HepG2 (cell line): ENCODE data around the gene GAL3ST2. TPM values are rescaled to one million over a fixed set of nuclear protein-coding genes. Genes with fewer than 3 reads are reported as not detected.
A peak's percentile ranks its signal among the peaks of the same experiment; 100 is the strongest.

Experiments
- ATAC-seq: fragments of 200-7000 bp; cut with Tn5 transposase; 3 replicates; pipeline ENCODE4 v1.9.1; 2020; ENCODE audit warnings: mild to moderate bottlenecking, moderate library complexity
- BruUV-seq: library from RNA; stranded (reverse); fragments of 400-500 nt; replicated peaks from 2 replicates; lab custom pipeline; 2021; lab: Mats Ljungman, UMichigan
- CTCF ChIA-PET: fragments of 300-600 bp; formaldehyde crosslinking; extraction: SDS; loops from one replicate; lab custom pipeline; 2021; ENCODE audit warnings: low total read pairs, inconsistent platforms, low intra/inter-chr PET ratio; lab: Yijun Ruan, JAX
- POLR2A ChIA-PET: fragments of 350-600 bp; sonication (Branson Sonifier 250); formaldehyde crosslinking; loops from one replicate; lab custom pipeline; 2020; ENCODE audit warnings: antibody characterized with exemption, inconsistent platforms; lab: Yijun Ruan, JAX
- DNase-seq: peaks from one replicate; pipeline ENCODE4 v3.0.0-alpha.2; 2015; ENCODE audit warnings: low spot score
- FAIRE-seq: peaks from 3 replicates; lab custom pipeline; 2011; peaks lifted over from hg19 to GRCh38; lab: Jason Lieb, UNC
- H2AFZ ChIP-seq: one replicate; pipeline ENCODE4 v1.6.1; 2011; ENCODE audit warnings: low read length, inconsistent platforms
- H3K27ac ChIP-seq: fragments of 300-600 bp; 3 replicates; pipeline ENCODE4 v1.8.0; 2011; ENCODE audit warnings: mixed run types, mild to moderate bottlenecking, mixed read lengths, low read length, inconsistent platforms; ENCODE audit not compliant: insufficient read depth; ENCODE audit errors: extremely low read length
- H3K27me3 ChIP-seq, 2 experiments: fragments of 200-600 bp in 1 of 2; 2 replicates in 1 of 2; 3 replicates in 1 of 2; pipeline versions ENCODE4 v1.6.0 to v1.8.0; 2011; ENCODE audit warnings: low read length in 2 of 2, mild to moderate bottlenecking in 2 of 2, moderate library complexity in 2 of 2, inconsistent platforms in 1 of 2; ENCODE audit not compliant: insufficient read depth in 2 of 2, control insufficient read depth in 1 of 2
- H3K36me3 ChIP-seq, 2 experiments: fragments of 200-600 bp in 1 of 2; replicated peaks in 1 of 2; 2 replicates in 1 of 2; 3 replicates in 1 of 2; pipeline versions ENCODE4 v1.5.1 to v1.8.0; 2011; ENCODE audit warnings: low read length in 2 of 2, inconsistent platforms in 1 of 2; ENCODE audit not compliant: insufficient read depth in 2 of 2, control insufficient read depth in 1 of 2
- H3K4me1 ChIP-seq: 2 replicates; pipeline ENCODE4 v1.5.1; 2012; ENCODE audit warnings: low read length, inconsistent platforms; ENCODE audit not compliant: insufficient read depth
- H3K4me2 ChIP-seq: 2 replicates; pipeline ENCODE4 v1.6.0; 2011; ENCODE audit warnings: low read depth, low read length, inconsistent platforms
- H3K4me3 ChIP-seq, 3 experiments: fragments of 200-600 bp in 1 of 3; sonication (generic), shearing (Covaris generic) in 1 of 3; replicated peaks in 1 of 3; 2 replicates each; pipeline ENCODE4 v1.5.1; 2011 to 2016; ENCODE audit warnings: low read length in 3 of 3, inconsistent platforms in 2 of 3, low read depth in 2 of 3, mild to moderate bottlenecking in 2 of 3, control low read depth in 1 of 3, mixed read lengths in 1 of 3; ENCODE audit not compliant: insufficient read depth in 1 of 3
- H3K79me2 ChIP-seq: one replicate; pipeline ENCODE4 v1.6.1; 2011; ENCODE audit warnings: low read length, inconsistent platforms; ENCODE audit not compliant: insufficient read depth
- H3K9ac ChIP-seq: 2 replicates; pipeline ENCODE4 v1.6.0; 2011; ENCODE audit warnings: mild to moderate bottlenecking, low read depth, low read length, inconsistent platforms; ENCODE audit not compliant: insufficient read depth
- H3K9me3 ChIP-seq: 2 replicates; pipeline ENCODE4 v1.5.1; 2012; ENCODE audit warnings: mild to moderate bottlenecking, low read length
- H4K20me1 ChIP-seq: 2 replicates; pipeline ENCODE4 v1.6.0; 2011; ENCODE audit warnings: inconsistent platforms, mild to moderate bottlenecking, low read length, moderate library complexity; ENCODE audit not compliant: insufficient read depth
- MIER3 ChIP-seq: IDR thresholded peaks from 2 replicates; pipeline ENCODE4 v1.6.1; 2016; ENCODE audit warnings: missing compliant biosample characterization, borderline replicate concordance
- NFKBIZ ChIP-seq: IDR thresholded peaks from 2 replicates; pipeline ENCODE4 v1.6.1; 2018; ENCODE audit warnings: missing genetic modification reagents, missing compliant biosample characterization
- PLRG1 ChIP-seq: fragments of 450-650 bp; conservative IDR thresholded peaks from 2 replicates; pipeline ENCODE4 v1.6.1; 2016
- ZBTB7A ChIP-seq: sonication (generic); formaldehyde crosslinking; IDR thresholded peaks from 2 replicates; pipeline ENCODE4 v1.8.0; 2022; ENCODE audit warnings: mild to moderate bottlenecking, missing genetic modification reagents
- ZFY ChIP-seq: sonication (generic); formaldehyde crosslinking; IDR thresholded peaks from 2 replicates; pipeline ENCODE4 v1.4.0; 2020; ENCODE audit warnings: missing genetic modification reagents
- ZNF460 ChIP-seq: sonication (generic); formaldehyde crosslinking; IDR thresholded peaks from 2 replicates; pipeline ENCODE4 v1.5.1; 2020; ENCODE audit warnings: missing genetic modification reagents, mild to moderate bottlenecking, borderline replicate concordance
- ZNF768 ChIP-seq: sonication (generic); formaldehyde crosslinking; IDR thresholded peaks from 2 replicates; pipeline ENCODE4 v1.4.0; 2020; ENCODE audit warnings: missing genetic modification reagents
- WGBS: methylation state at CpG from one replicate; pipeline ENCODE4 v1.1.6; 2017; ENCODE audit warnings: low lambda C conversion rate; 5-methylcytosine and 5-hydroxymethylcytosine counted together
- in situ Hi-C: cut with HindIII; loops from 2 replicates; pipeline ENCODE4 v1.10.0; 2017; ENCODE audit warnings: low pct_unique_long_range_greater_than_20kb; ENCODE audit not compliant: extremely low pct_ligation_motif_present
- intact Hi-C: fragments of 100-400 bp; cut with micrococcal nuclease; formaldehyde crosslinking; loops from one replicate; pipeline ENCODE4 v1.10.0; 2022; ENCODE audit not compliant: unreplicated experiment
- polyA plus RNA-seq, 8 experiments: library from polyadenylated mRNA; depleted of rRNA in 3 of 8; stranded (reverse) in 7 of 8; unstranded in 1 of 8; fragments of >200 nt; fragmentation: Illumina TruSeq in 4 of 8; extraction: Trizol in 4 of 8; gene quantifications; 2 replicates each; pipeline versions ENCODE4 v1.2.1 to v1.2.3, GENCODE V29; 2011 to 2016; ENCODE audit warnings: low read depth in 4 of 8, missing spikeins in 1 of 8, mixed read lengths in 1 of 8; ENCODE audit not compliant: insufficient read depth in 1 of 8
- total RNA-seq, 5 experiments: library from RNA; depleted of rRNA; stranded (reverse); fragments of >200 nt; fragmentation: Illumina TruSeq; extraction: Trizol; gene quantifications; 2 replicates each; pipeline ENCODE4 v1.2.3, GENCODE V29; 2016; ENCODE audit warnings: low read depth in 1 of 5
- TF ChIP-seq, protein P1 (sequence below): fragments of 450-650 bp; IDR thresholded peaks from 2 replicates; pipeline ENCODE4 v1.6.1; 2016

Gene GAL3ST2
- total and polyA plus RNA-seq, 2 of the 13 experiments (the other 11 are each of a cell fraction or from before 2014, with no cell fraction given) = 0.17 to 0.20 TPM

DNA sequence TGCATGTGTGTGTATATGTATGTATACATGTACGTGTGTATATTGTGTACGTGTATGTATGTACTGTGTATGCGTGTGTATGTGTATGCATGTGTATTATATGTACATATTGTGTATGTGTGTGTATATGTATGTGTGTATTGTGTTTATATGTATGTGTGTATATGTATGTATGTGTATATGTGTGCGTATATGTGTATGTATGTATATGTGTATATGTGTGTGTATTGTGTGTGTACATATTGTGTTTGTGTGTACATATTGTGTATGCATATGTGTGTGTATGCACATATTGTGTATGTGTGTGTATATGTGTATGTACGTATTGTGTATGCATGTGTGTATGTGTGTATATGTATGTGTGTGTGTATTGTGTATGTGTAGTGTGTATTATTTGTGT is 16.8 kb downstream of the GAL3ST2 start (continued):
- TF ChIP-seq PLRG1 (0 out of 2 replicates have a peak, but pooled peaks have one; percentile 65), ZFY (CRISPR knock-in tag) (no peak), MIER3 (CRISPR knock-in tag) (no peak), NFKBIZ (CRISPR knock-in tag) (no peak), ZBTB7A (CRISPR knock-in tag) (0 out of 2 replicates have a peak, but pooled peaks have one; percentile 3)
- TF ChIP-seq, protein P1, sequence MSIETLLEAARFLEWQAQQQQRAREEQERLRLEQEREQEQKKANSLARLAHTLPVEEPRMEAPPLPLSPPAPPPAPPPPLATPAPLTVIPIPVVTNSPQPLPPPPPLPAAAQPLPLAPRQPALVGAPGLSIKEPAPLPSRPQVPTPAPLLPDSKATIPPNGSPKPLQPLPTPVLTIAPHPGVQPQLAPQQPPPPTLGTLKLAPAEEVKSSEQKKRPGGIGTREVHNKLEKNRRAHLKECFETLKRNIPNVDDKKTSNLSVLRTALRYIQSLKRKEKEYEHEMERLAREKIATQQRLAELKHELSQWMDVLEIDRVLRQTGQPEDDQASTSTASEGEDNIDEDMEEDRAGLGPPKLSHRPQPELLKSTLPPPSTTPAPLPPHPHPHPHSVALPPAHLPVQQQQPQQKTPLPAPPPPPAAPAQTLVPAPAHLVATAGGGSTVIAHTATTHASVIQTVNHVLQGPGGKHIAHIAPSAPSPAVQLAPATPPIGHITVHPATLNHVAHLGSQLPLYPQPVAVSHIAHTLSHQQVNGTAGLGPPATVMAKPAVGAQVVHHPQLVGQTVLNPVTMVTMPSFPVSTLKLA = peak; percentile 9; the same call in 1 of the 2 replicates

DNA sequence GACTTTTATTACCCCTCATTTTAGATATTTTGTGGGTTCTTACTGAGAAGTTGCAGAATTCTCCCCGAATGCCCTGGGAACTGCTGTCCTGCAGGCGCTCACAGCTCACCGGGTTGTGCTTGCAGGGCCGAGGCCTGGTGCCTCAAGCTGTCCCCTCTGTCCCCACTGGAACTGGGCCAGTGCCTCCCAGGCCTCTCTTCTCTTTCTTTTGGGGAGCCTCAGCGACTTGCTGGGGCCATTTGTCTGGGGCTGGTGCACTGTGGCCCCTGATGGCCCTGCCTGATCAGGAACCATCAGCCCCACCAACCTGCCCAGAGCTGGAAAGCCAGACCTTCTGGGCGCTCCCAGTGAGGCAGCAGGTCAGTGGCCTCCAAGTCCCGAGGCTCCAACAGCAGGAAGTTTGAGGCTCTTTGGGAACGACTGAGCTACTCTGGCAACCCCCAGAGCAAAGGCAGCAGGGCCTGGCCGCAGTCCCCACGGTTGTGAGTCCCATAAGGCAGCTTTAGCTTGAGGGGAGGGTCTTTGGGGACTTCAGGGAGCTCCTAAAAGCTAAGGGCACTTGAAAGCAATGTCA is 17.7 kb downstream of the GAL3ST2 start:
- ChIA-PET POLR2A (interaction anchor here (1.4 to 2.3 kb wide), 2 partner anchors 14 to 20 kb away, joined by 3 to 7 read pairs; no protein-coding TSS in a partner anchor), CTCF (no interaction called here)
- 0 out of 2 replicates have a peak, but pooled peaks have one; percentile 18 for TF ChIP-seq ZNF768 (CRISPR knock-in tag)
- TF ChIP-seq ZNF460 (CRISPR knock-in tag) = no peak
- Histone ChIP-seq H3K4me2 (no peak overlapping the region), H3K9ac (no peak overlapping the region), H2AFZ (no peak overlapping the region), H4K20me1 (no peaks in the 10 kb centered on the region), H3K9me3 (no peaks in the 10 kb centered on the region), H3K4me1 (peaks cover 17% of the 10 kb centered on the region), H3K36me3 (no peaks in the 10 kb centered on the region), H3K27ac (no peak overlapping the region), H3K4me3 (no peak overlapping the region), H3K27me3 (no peaks in the 10 kb centered on the region; a peak in 1 of 5 replicates), H3K79me2 (no peaks in the 10 kb centered on the region)
- FAIRE-seq (no peak), DNase-seq (no peak), ATAC-seq (no peak)
- no TSS peak for BruUV-seq
- in situ Hi-C loops (no loop called here), intact Hi-C loops (no loop called here)
- WGBS = 82% methylated on average over 9 of the region's 10 CpGs
